Epithelial cell of esophagus (primary cell): ENCODE results near the gene GRAP2.

Source experiments
- DNase-seq: peaks from one replicate; pipeline ENCODE4 v3.0.0; 2010; ENCODE audit warnings: low read depth
- H3K4me3 ChIP-seq: 2 replicates; pipeline ENCODE4 v1.5.1; 2011; ENCODE audit warnings: mild to moderate bottlenecking, low read length, control low read depth
- CTCF ChIP-seq: IDR thresholded peaks from 2 replicates; pipeline ENCODE4 v1.5.1; 2011; ENCODE audit warnings: low read depth, mild to moderate bottlenecking, low read length, control low read depth, inconsistent platforms; ENCODE audit not compliant: insufficient read depth; ENCODE audit errors: missing control alignments

GRAP2 gene

GRCh38 chr22:39979458-39979857, 78.6 kb downstream of the GRAP2 start:
- no peak for TF ChIP-seq CTCF
- no peak for DNase-seq
- no peak overlapping the region for H3K4me3 ChIP-seq

GRCh38 chr22:39980596-39980995, 79.7 kb downstream of the GRAP2 start:
- TF ChIP-seq CTCF: no peak
- DNase-seq: no peak
- no peak overlapping the region for H3K4me3 ChIP-seq

- no peak for TF ChIP-seq CTCF
- DNase-seq: no peak
- H3K4me3 ChIP-seq: no peak overlapping the region
Measured at GRCh38 chr22:39983346-39983745, 82.5 kb downstream of the GRAP2 start.

- no peak for TF ChIP-seq CTCF
- DNase-seq: peak; percentile 71
- H3K4me3 ChIP-seq: no peak overlapping the region
Measured at GRCh38 chr22:39984006-39984405, 83.1 kb downstream of the GRAP2 start.

- DNase-seq: peak; percentile 52
- TF ChIP-seq CTCF: no peak
- H3K4me3 ChIP-seq: no peak overlapping the region
Measured at GRCh38 chr22:39984746-39985145, 83.9 kb downstream of the GRAP2 start.

GRCh38 chr22:39985383-39986035, 84.6 kb downstream of the GRAP2 start:
- no peak for TF ChIP-seq CTCF
- H3K4me3 ChIP-seq: no peak overlapping the region
- DNase-seq: peak; percentile 81

GRCh38 chr22:39988386-39989114, 87.7 kb downstream of the GRAP2 start:
- peak; percentile 57 for DNase-seq
- TF ChIP-seq CTCF: no peak
- H3K4me3 ChIP-seq: no peak overlapping the region
